Hepatocyte (in vitro differentiated cells): ENCODE measurements around the gene VPS37C. TPM values are rescaled to one million over a fixed set of nuclear protein-coding genes. Genes with fewer than 3 reads are reported as not detected.

Experiments
- DNase-seq: peaks from one replicate; pipeline ENCODE4 v3.0.0-alpha.2; 2016; ENCODE audit warnings: low spot score
- H2AFZ ChIP-seq: fragments of 200-600 bp; sonication (generic); 2 replicates; pipeline ENCODE4 v1.6.0; 2016; ENCODE audit warnings: antibody characterized with exemption, mild to moderate bottlenecking
- H3K27ac ChIP-seq: fragments of 200-600 bp; sonication (generic); 2 replicates; pipeline ENCODE4 v1.5.1; 2016; ENCODE audit warnings: mild to moderate bottlenecking
- H3K27me3 ChIP-seq: fragments of 200-600 bp; sonication (generic); 2 replicates; pipeline ENCODE4 v1.6.1; 2016
- H3K36me3 ChIP-seq: fragments of 200-600 bp; sonication (generic); replicated peaks from 2 replicates; pipeline ENCODE4 v1.5.1; 2016; ENCODE audit warnings: low read depth; ENCODE audit not compliant: insufficient read depth
- H3K4me1 ChIP-seq: fragments of 200-600 bp; sonication (generic); 2 replicates; pipeline ENCODE4 v1.5.1; 2016; ENCODE audit warnings: mild to moderate bottlenecking, moderate library complexity; ENCODE audit not compliant: insufficient read depth
- H3K4me2 ChIP-seq: fragments of 200-600 bp; sonication (generic); 2 replicates; pipeline ENCODE4 v1.6.0; 2016
- H3K4me3 ChIP-seq: fragments of 200-600 bp; sonication (generic); 2 replicates; pipeline ENCODE4 v1.5.1; 2016; ENCODE audit warnings: mild to moderate bottlenecking
- H3K79me2 ChIP-seq: fragments of 200-600 bp; sonication (generic); 2 replicates; pipeline ENCODE4 v1.6.0; 2017; ENCODE audit warnings: mild to moderate bottlenecking
- H3K9me2 ChIP-seq: fragments of 200-600 bp; sonication (generic); replicated peaks from 2 replicates; pipeline ENCODE4 v1.6.0; 2017; ENCODE audit warnings: mild to moderate bottlenecking; ENCODE audit not compliant: insufficient read depth
- H3K9me3 ChIP-seq: fragments of 200-600 bp; sonication (generic); 2 replicates; pipeline ENCODE4 v1.5.1; 2016; ENCODE audit warnings: low read depth, mild to moderate bottlenecking
- H4K20me1 ChIP-seq: fragments of 200-600 bp; sonication (generic); 2 replicates; pipeline ENCODE4 v1.6.0; 2016; ENCODE audit warnings: mild to moderate bottlenecking; ENCODE audit not compliant: insufficient read depth, poor library complexity, severe bottlenecking
- EZH2 ChIP-seq: fragments of 200-600 bp; sonication (generic); IDR thresholded peaks from 2 replicates; pipeline ENCODE4 v1.6.1; 2016; ENCODE audit warnings: antibody characterized with exemption, mild to moderate bottlenecking, borderline replicate concordance
- EZH2phosphoT487 ChIP-seq: fragments of 200-600 bp; sonication (generic); IDR thresholded peaks from one replicate; pipeline ENCODE4 v1.6.1; 2018; ENCODE audit warnings: antibody characterized with exemption, mild to moderate bottlenecking, low read depth, moderate library complexity; ENCODE audit not compliant: unreplicated experiment, severe bottlenecking
- WGBS: methylation state at CpG from one replicate; pipeline ENCODE4 v1.1.6; 2016; ENCODE audit warnings: low lambda C conversion rate; ENCODE audit errors: missing lambda C conversion rate; 5-methylcytosine and 5-hydroxymethylcytosine counted together
- polyA plus RNA-seq: library from polyadenylated mRNA; unstranded; fragments of >200 nt; fragmentation: Nextera tagmentation; extraction: Ambion mirVana; gene quantifications from 2 replicates; pipeline ENCODE4 v1.2.1, GENCODE V29; 2016
- total RNA-seq: library from RNA; depleted of rRNA; stranded (reverse); fragments of >200 nt; gene quantifications from 2 replicates; pipeline ENCODE4 v1.2.3, GENCODE V29; 2014
- TF ChIP-seq, protein P1 (sequence below): fragments of 200-600 bp; sonication (generic); IDR thresholded peaks from 2 replicates; pipeline ENCODE4 v1.5.1; 2016; ENCODE audit warnings: antibody characterized with exemption, mild to moderate bottlenecking; ENCODE audit not compliant: poor library complexity

The VPS37C gene
- total and polyA plus RNA-seq, 2 experiments from 2014 or later, result 17.0 to 26.6 TPM

DNA sequence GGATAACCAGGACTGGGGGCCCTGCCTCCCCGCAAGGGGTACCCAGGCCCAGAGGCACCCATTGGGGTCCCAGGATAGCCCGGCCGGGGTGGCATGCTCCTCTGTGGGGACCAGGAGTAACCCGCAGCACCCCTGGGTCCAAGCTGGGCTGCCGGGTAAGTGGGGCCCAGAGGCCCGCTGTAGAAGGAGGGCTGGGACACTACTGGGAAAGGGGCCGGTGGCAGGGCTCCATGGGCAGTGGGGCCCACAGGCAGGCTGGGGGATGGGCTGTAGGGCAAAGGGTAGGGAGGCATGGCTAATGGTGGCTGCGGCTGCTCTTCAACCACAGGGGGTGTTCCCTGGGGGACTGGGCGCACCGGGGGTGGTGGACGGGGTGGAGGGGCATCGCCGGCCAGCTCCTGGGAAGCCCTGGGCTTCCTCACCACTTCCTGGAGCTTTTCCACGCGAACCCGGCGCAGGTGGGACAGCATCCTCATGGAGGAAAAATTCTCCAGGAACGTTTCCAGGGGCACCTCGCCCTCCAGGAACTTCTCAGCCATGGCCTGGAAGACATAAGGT lies 29.1 kb downstream of the VPS37C start:
- DNase-seq, result no peak
- no peak overlapping the region for H2AFZ ChIP-seq
- no peak overlapping the region for H3K4me2 ChIP-seq
- no peak overlapping the region for H3K4me3 ChIP-seq
- H3K4me1 ChIP-seq, result peaks cover 9% of the 10 kb centered on the region
- H3K36me3 ChIP-seq, result no peaks in the 10 kb centered on the region
- no peaks in the 10 kb centered on the region for H3K27me3 ChIP-seq
- H4K20me1 ChIP-seq, result no peaks in the 10 kb centered on the region
- peaks cover 11% of the 10 kb centered on the region for H3K79me2 ChIP-seq
- no peaks in the 10 kb centered on the region for H3K9me3 ChIP-seq
- TF ChIP-seq EZH2 (no peak), EZH2phosphoT487 (no peak)
- TF ChIP-seq, protein P1, sequence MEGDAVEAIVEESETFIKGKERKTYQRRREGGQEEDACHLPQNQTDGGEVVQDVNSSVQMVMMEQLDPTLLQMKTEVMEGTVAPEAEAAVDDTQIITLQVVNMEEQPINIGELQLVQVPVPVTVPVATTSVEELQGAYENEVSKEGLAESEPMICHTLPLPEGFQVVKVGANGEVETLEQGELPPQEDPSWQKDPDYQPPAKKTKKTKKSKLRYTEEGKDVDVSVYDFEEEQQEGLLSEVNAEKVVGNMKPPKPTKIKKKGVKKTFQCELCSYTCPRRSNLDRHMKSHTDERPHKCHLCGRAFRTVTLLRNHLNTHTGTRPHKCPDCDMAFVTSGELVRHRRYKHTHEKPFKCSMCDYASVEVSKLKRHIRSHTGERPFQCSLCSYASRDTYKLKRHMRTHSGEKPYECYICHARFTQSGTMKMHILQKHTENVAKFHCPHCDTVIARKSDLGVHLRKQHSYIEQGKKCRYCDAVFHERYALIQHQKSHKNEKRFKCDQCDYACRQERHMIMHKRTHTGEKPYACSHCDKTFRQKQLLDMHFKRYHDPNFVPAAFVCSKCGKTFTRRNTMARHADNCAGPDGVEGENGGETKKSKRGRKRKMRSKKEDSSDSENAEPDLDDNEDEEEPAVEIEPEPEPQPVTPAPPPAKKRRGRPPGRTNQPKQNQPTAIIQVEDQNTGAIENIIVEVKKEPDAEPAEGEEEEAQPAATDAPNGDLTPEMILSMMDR, result no peak
- WGBS, result 94% methylated on average over 14 of the region's 19 CpGs
- H3K9me2 ChIP-seq, result no peaks in the 10 kb centered on the region
- H3K27ac ChIP-seq, result no peak overlapping the region

DNA sequence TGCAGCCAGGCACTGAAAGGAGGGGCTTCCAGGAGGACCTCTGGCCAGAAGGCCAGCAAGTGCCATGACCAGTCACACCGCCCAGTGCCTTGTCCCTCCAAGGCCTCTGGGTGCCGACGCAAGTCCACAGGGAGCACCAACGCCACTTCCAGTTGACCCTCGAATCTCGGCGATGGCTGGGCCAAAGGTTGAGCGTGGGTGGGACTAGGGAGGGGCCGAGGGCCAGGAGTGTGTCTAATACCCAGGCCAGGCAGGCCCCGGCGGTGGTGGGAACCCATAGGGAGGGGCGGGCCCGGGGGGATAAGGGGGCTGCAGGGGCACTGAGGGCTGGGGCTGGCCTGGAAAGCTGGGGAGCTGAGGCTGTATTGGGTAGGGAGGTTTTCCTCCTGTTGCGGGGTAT lies 29.6 kb downstream of the VPS37C start:
- Histone ChIP-seq H3K27ac (peak overlapping the region; percentile 23), H3K27me3 (no peaks in the 10 kb centered on the region), H3K79me2 (peaks cover 8% of the 10 kb centered on the region), H3K4me1 (peaks cover 9% of the 10 kb centered on the region), H3K4me3 (no peak overlapping the region), H3K4me2 (no peak overlapping the region), H3K36me3 (no peaks in the 10 kb centered on the region), H3K9me2 (no peaks in the 10 kb centered on the region), H3K9me3 (no peaks in the 10 kb centered on the region), H2AFZ (no peak overlapping the region), H4K20me1 (no peaks in the 10 kb centered on the region)
- no peak for DNase-seq
- WGBS, result 89% methylated on average over 11 of the region's 14 CpGs
- TF ChIP-seq EZH2phosphoT487 (no peak), EZH2 (no peak)
- TF ChIP-seq, protein P1, result no peak

DNA sequence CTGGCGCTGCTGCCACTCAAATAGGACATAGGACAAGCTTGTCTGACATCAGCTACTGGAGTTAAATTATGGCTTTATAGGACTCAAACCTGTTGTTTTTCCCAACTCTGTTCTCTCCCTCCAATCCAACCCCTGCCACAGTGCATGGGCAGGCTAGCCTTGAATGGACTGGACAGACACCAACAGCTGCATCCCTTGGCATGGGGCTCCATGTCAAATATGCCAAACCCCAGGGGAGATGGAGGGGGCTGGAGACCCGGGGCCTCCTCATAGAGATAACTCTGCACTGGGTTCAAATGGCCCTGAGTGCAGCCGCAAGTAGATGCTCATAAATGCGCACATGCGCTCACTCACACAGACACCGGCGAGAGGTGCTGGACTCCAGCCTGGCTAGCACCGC lies 30.0 kb downstream of the VPS37C start:
- Histone ChIP-seq H4K20me1 (no peaks in the 10 kb centered on the region), H3K79me2 (peaks cover 4% of the 10 kb centered on the region), H3K27ac (peak overlapping the region; percentile 81), H3K9me2 (no peaks in the 10 kb centered on the region), H3K4me2 (no peak overlapping the region), H3K9me3 (no peaks in the 10 kb centered on the region), H3K4me3 (no peak overlapping the region), H3K27me3 (no peaks in the 10 kb centered on the region), H2AFZ (no peak overlapping the region), H3K4me1 (peaks cover 9% of the 10 kb centered on the region), H3K36me3 (no peaks in the 10 kb centered on the region)
- WGBS, result 92% methylated on average over 8 of the region's 8 CpGs
- DNase-seq, result no peak
- TF ChIP-seq EZH2, result no peak
- TF ChIP-seq, protein P1, result no peak
- TF ChIP-seq EZH2phosphoT487, result no peak
